ENCODE results near the gene ACOXL. TPM values are rescaled to one million over a fixed set of nuclear protein-coding genes. Genes with fewer than 3 reads are reported as not detected.

Gene ACOXL
- total and polyA plus RNA-seq, 10 of the 15 experiments (the other 5 are each of a cell fraction or from before 2014, with no cell fraction given) = 0.05 to 1.3 (median 0.71) TPM

DNA sequence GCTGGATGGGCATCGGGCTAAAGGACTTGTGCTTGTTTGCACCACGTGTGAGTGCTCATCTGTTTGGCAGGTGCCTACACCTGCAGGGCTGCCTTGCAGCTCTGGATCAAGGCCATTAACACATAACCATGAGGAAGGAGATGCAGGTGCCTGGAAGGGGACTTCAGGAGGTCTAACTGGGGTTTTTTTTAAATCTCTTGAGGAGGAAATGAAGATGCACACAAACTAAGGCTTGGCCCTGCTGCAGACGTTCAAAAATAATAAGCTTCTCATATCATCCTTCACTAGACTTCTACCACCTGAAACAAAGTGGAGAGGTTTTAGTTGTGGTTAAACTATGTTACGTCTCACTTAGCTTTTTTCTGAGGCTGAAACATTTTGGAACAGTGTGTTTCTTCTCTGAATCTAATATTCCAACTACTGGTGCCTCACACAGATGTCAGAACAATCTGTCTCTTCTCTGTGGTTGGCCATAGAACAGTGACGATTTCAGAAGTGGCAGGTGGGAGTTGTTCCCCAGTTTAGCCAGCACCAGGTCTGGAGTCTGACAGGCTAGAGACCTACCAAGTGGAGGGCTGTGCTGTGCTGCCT, 424.8 kb downstream of the ACOXL start:
- intact Hi-C loops (cut with micrococcal nuclease; ENCODE audit: unreplicated experiment) = no loop called here
- peak overlapping the region; percentile 52; the same call in 1 of the 2 replicates for H3K4me2 ChIP-seq (ENCODE audit: control insufficient read depth, insufficient read depth)
- TF ChIP-seq ATF7 (IDR thresholded peaks at IDR 0.05; ENCODE audit: low read depth) = no peak
- no peak for TF ChIP-seq POLR2AphosphoS5 (IDR thresholded peaks at IDR 0.05; ENCODE audit: low read length)
- no peak for TF ChIP-seq ZBTB33 (IDR thresholded peaks at IDR 0.05)
- peak; percentile 5; the same call in 1 of the 2 replicates for TF ChIP-seq TCF12 (IDR thresholded peaks at IDR 0.05; ENCODE audit: low read depth, low read length)
- TF ChIP-seq SRF (IDR thresholded peaks at IDR 0.05; ENCODE audit: low read depth in 2 of 2, low read length in 2 of 2) = no peak
- 0 out of 4 replicates have a peak, but pooled peaks of 1 of the 2 experiments have one; percentile 5 for TF ChIP-seq BHLHE40 (IDR thresholded peaks at IDR 0.05; ENCODE audit: borderline replicate concordance in 1 of 2, low read depth in 2 of 2, low read length in 1 of 2)
- TF ChIP-seq, protein P1, sequence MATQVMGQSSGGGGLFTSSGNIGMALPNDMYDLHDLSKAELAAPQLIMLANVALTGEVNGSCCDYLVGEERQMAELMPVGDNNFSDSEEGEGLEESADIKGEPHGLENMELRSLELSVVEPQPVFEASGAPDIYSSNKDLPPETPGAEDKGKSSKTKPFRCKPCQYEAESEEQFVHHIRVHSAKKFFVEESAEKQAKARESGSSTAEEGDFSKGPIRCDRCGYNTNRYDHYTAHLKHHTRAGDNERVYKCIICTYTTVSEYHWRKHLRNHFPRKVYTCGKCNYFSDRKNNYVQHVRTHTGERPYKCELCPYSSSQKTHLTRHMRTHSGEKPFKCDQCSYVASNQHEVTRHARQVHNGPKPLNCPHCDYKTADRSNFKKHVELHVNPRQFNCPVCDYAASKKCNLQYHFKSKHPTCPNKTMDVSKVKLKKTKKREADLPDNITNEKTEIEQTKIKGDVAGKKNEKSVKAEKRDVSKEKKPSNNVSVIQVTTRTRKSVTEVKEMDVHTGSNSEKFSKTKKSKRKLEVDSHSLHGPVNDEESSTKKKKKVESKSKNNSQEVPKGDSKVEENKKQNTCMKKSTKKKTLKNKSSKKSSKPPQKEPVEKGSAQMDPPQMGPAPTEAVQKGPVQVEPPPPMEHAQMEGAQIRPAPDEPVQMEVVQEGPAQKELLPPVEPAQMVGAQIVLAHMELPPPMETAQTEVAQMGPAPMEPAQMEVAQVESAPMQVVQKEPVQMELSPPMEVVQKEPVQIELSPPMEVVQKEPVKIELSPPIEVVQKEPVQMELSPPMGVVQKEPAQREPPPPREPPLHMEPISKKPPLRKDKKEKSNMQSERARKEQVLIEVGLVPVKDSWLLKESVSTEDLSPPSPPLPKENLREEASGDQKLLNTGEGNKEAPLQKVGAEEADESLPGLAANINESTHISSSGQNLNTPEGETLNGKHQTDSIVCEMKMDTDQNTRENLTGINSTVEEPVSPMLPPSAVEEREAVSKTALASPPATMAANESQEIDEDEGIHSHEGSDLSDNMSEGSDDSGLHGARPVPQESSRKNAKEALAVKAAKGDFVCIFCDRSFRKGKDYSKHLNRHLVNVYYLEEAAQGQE (IDR thresholded peaks at IDR 0.05; ENCODE audit: low read depth, low read length) = no peak
- no peak for TF ChIP-seq NBN (IDR thresholded peaks at IDR 0.05)
- no peak for TF ChIP-seq FOS (IDR thresholded peaks at IDR 0.05; ENCODE audit: borderline replicate concordance, extremely low read depth, insufficient read length)
- TF ChIP-seq IKZF1 (conservative IDR thresholded peaks at IDR 0.05) = no peak
- TF ChIP-seq CHD1 (IDR thresholded peaks at IDR 0.05; ENCODE audit: low read depth, low read length) = no peak
- no peak for TF ChIP-seq ETV6 (conservative IDR thresholded peaks at IDR 0.05 in 1 of 2, IDR thresholded peaks at IDR 0.05 in 1 of 2; ENCODE audit: borderline replicate concordance in 1 of 2, low read depth in 1 of 2)
- TF ChIP-seq TCF3 (IDR thresholded peaks at IDR 0.05; ENCODE audit: borderline replicate concordance, insufficient read depth, low read depth, low read length) = 0 out of 2 replicates have a peak, but pooled peaks have one; percentile 29
- TF ChIP-seq, protein P2, sequence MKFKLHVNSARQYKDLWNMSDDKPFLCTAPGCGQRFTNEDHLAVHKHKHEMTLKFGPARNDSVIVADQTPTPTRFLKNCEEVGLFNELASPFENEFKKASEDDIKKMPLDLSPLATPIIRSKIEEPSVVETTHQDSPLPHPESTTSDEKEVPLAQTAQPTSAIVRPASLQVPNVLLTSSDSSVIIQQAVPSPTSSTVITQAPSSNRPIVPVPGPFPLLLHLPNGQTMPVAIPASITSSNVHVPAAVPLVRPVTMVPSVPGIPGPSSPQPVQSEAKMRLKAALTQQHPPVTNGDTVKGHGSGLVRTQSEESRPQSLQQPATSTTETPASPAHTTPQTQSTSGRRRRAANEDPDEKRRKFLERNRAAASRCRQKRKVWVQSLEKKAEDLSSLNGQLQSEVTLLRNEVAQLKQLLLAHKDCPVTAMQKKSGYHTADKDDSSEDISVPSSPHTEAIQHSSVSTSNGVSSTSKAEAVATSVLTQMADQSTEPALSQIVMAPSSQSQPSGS (IDR thresholded peaks at IDR 0.05; ENCODE audit: low read length) = no peak
- H3K9ac ChIP-seq (ENCODE audit: control insufficient read depth, insufficient read depth, low read length) = no peak overlapping the region
- ATAC-seq = peak; percentile 72
- no peaks in the 10 kb centered on the region for H3K79me2 ChIP-seq (ENCODE audit: control insufficient read depth, insufficient read depth, low read length)
- ChIA-PET POLR2A (interaction anchor here (1.0 to 3.0 kb wide), 5 partner anchors 11 to 51 kb away, joined by 3 to 21 read pairs (median 4); no protein-coding TSS in a partner anchor), RAD21 (ENCODE audit: unreplicated experiment) (interaction anchor here (0.6 to 4.4 kb wide), 13 partner anchors 9 to 52 kb away, joined by 3 to 34 read pairs (median 5); partner anchors contain the start of gene BCL2L11), SMC1A (ENCODE audit: uncharacterized antibody, unreplicated experiment) (interaction anchor here (0.9 to 4.4 kb wide), 18 partner anchors 8 to 100 kb away, joined by 3 to 44 read pairs (median 8); no protein-coding TSS in a partner anchor), CTCF (interaction anchor here (1.3 to 3.1 kb wide), 9 partner anchors 11 to 344 kb away, joined by 3 to 26 read pairs (median 4); no protein-coding TSS in a partner anchor)
- FAIRE-seq = no peak
- DNase-seq (ENCODE audit: low read depth, low spot score) = no peak
- BruUV-seq (replicated peaks) = no TSS peak
- H3K27ac ChIP-seq (ENCODE audit: control insufficient read depth, insufficient read depth) = no peak overlapping the region
- WGBS (ENCODE audit: insufficient coverage, insufficient replicate concordance, low lambda C conversion rate, missing lambda C conversion rate) = 2% methylated on average over 5 of the region's 5 CpGs
- peaks cover 3% of the 10 kb centered on the region; the same call in 1 of the 2 replicates for H4K20me1 ChIP-seq (ENCODE audit: control insufficient read depth, insufficient read depth)
- peaks cover 0 to 7% of the 10 kb centered on the region in 2 experiments; a peak in 3 of 4 replicates for H3K36me3 ChIP-seq (ENCODE audit: control insufficient read depth in 2 of 2, insufficient read depth in 2 of 2, low read length in 1 of 2)
- H3K4me3 ChIP-seq = no peak overlapping the region
- H3K9me3 ChIP-seq (replicated peaks; ENCODE audit: control insufficient read depth, insufficient read depth, low read length) = no peaks in the 10 kb centered on the region
- H3K27me3 ChIP-seq (replicated peaks in 1 of 2; ENCODE audit: control insufficient read depth in 2 of 2, insufficient read depth in 2 of 2, low read length in 1 of 2) = no peaks in the 10 kb centered on the region
- peaks cover 19% of the 10 kb centered on the region for H3K4me1 ChIP-seq (ENCODE audit: control insufficient read depth, insufficient read depth, low read length)
- in situ Hi-C loops (cut with MboI) = no loop called here
- H2AFZ ChIP-seq (ENCODE audit: control insufficient read depth, low read depth, low read length) = no peak overlapping the region

Data from GM12878 (cell line).